H9 (cell line): ENCODE results near the gene CSNK1G1. TPM values are rescaled to one million over a fixed set of nuclear protein-coding genes. Genes with fewer than 3 reads are reported as not detected.

ENCODE experiments used
- DNase-seq: peaks from one replicate; pipeline ENCODE4 v3.0.0-alpha.2; 2017
- H2AFZ ChIP-seq: one replicate; pipeline ENCODE4 v1.6.1; 2013; ENCODE audit warnings: mild to moderate bottlenecking, low read length, control low read depth, moderate library complexity
- H2AK5ac ChIP-seq: 2 replicates; pipeline ENCODE4 v1.6.1; 2013; ENCODE audit warnings: low read length, control low read depth, mixed read lengths; ENCODE audit not compliant: insufficient read length
- H2BK120ac ChIP-seq: one replicate; pipeline ENCODE4 v1.6.1; 2013; ENCODE audit warnings: low read depth, mild to moderate bottlenecking, low read length, control low read depth, inconsistent platforms; ENCODE audit not compliant: poor library complexity, severe bottlenecking
- H2BK12ac ChIP-seq: 2 replicates; pipeline ENCODE4 v1.6.1; 2013; ENCODE audit warnings: low read length, control low read depth, mixed read lengths, low read depth; ENCODE audit not compliant: insufficient read length
- H2BK15ac ChIP-seq: 2 replicates; pipeline ENCODE4 v1.6.1; 2013; ENCODE audit warnings: low read depth, low read length, control low read depth
- H2BK20ac ChIP-seq: one replicate; pipeline ENCODE4 v1.6.1; 2013; ENCODE audit warnings: low read depth, mild to moderate bottlenecking, low read length, control low read depth, inconsistent platforms; ENCODE audit not compliant: poor library complexity, severe bottlenecking
- H2BK5ac ChIP-seq: 2 replicates; pipeline ENCODE4 v1.6.1; 2013; ENCODE audit warnings: low read length, control low read depth, mixed read lengths; ENCODE audit not compliant: insufficient read length
- H3K14ac ChIP-seq: 2 replicates; pipeline ENCODE4 v1.6.1; 2013; ENCODE audit warnings: low read length, control low read depth; ENCODE audit not compliant: insufficient read depth
- H3K18ac ChIP-seq: 2 replicates; pipeline ENCODE4 v1.6.1; 2013; ENCODE audit warnings: low read depth, mild to moderate bottlenecking, mixed read lengths, low read length, control low read depth; ENCODE audit not compliant: insufficient read length
- H3K23ac ChIP-seq: 2 replicates; pipeline ENCODE4 v1.6.1; 2013; ENCODE audit warnings: low read length, control low read depth, mixed read lengths, low read depth; ENCODE audit not compliant: insufficient read length
- H3K23me2 ChIP-seq: 2 replicates; pipeline ENCODE4 v1.6.1; 2013; ENCODE audit warnings: low read depth, mild to moderate bottlenecking, mixed read lengths, low read length, control low read depth; ENCODE audit not compliant: insufficient read length, poor library complexity, severe bottlenecking
- H3K27ac ChIP-seq: 2 replicates; pipeline ENCODE4 v1.5.1; 2013; ENCODE audit warnings: low read length, control low read depth, mixed read lengths, low read depth; ENCODE audit not compliant: insufficient read length
- H3K27me3 ChIP-seq: 2 replicates; pipeline ENCODE4 v1.6.1; 2013; ENCODE audit warnings: low read length, control low read depth, inconsistent platforms; ENCODE audit not compliant: insufficient read depth
- H3K4ac ChIP-seq: 2 replicates; pipeline ENCODE4 v1.6.1; 2013; ENCODE audit warnings: low read depth, mild to moderate bottlenecking, control low read depth, inconsistent platforms, low read length, moderate library complexity
- H3K4me1 ChIP-seq: 2 replicates; pipeline ENCODE4 v1.6.1; 2013; ENCODE audit warnings: low read length, control low read depth, inconsistent platforms; ENCODE audit not compliant: insufficient read depth
- H3K4me2 ChIP-seq: 2 replicates; pipeline ENCODE4 v1.6.1; 2013; ENCODE audit warnings: low read length, control low read depth, mixed read lengths; ENCODE audit not compliant: insufficient read length, insufficient read depth
- H3K56ac ChIP-seq: 2 replicates; pipeline ENCODE4 v1.6.1; 2013; ENCODE audit warnings: low read depth, mild to moderate bottlenecking, mixed read lengths, low read length, control low read depth; ENCODE audit not compliant: insufficient read length
- H3K79me1 ChIP-seq: 2 replicates; pipeline ENCODE4 v1.6.1; 2013; ENCODE audit warnings: low read depth, mild to moderate bottlenecking, moderate library complexity, low read length, control low read depth, inconsistent platforms; ENCODE audit not compliant: insufficient read depth, poor library complexity, severe bottlenecking
- H3K79me2 ChIP-seq: 2 replicates; pipeline ENCODE4 v1.6.1; 2013; ENCODE audit warnings: low read length, control low read depth, inconsistent platforms; ENCODE audit not compliant: insufficient read depth
- H3K9ac ChIP-seq: 2 replicates; pipeline ENCODE4 v1.6.1; 2013; ENCODE audit warnings: low read length, control low read depth, mixed read lengths; ENCODE audit not compliant: insufficient read length; ENCODE audit errors: extremely low read depth
- H3K9me3 ChIP-seq: one replicate; pipeline ENCODE4 v1.6.1; 2013; ENCODE audit warnings: low read depth, low read length, inconsistent platforms; ENCODE audit not compliant: control insufficient read depth
- H3T11ph ChIP-seq: one replicate; pipeline ENCODE4 v1.6.1; 2013; ENCODE audit warnings: mild to moderate bottlenecking, low read length, control low read depth, inconsistent platforms
- H4K20me1 ChIP-seq: one replicate; pipeline ENCODE4 v1.6.1; 2013; ENCODE audit not compliant: control insufficient read depth, insufficient read length, insufficient read depth
- H4K5ac ChIP-seq: 2 replicates; pipeline ENCODE4 v1.6.1; 2013; ENCODE audit warnings: low read depth, mild to moderate bottlenecking, mixed read lengths, low read length, control low read depth; ENCODE audit not compliant: insufficient read length
- H4K8ac ChIP-seq: replicated peaks from 2 replicates; pipeline ENCODE4 v1.6.1; 2013; ENCODE audit warnings: low read length, control low read depth, mixed read lengths, low read depth; ENCODE audit not compliant: insufficient read length
- H4K91ac ChIP-seq: 2 replicates; pipeline ENCODE4 v1.6.1; 2013; ENCODE audit warnings: low read depth, mild to moderate bottlenecking, moderate library complexity, mixed read lengths, low read length, control low read depth; ENCODE audit not compliant: insufficient read length
- H3K27ac Mint-ChIP-seq, 3 experiments: 2 replicates in 2 of 3; 3 replicates in 1 of 3; pipeline ENCODE4 v1.8.0; 2020 to 2021; ENCODE audit warnings: mixed read lengths in 3 of 3, mild to moderate bottlenecking in 1 of 3, moderate library complexity in 1 of 3
- H3K27me3 Mint-ChIP-seq: 2 replicates; pipeline ENCODE4 v1.8.0; 2021; ENCODE audit warnings: low read depth, mild to moderate bottlenecking, moderate library complexity, mixed read lengths
- H3K36me3 Mint-ChIP-seq, 3 experiments: 2 replicates in 2 of 3; 3 replicates in 1 of 3; pipeline ENCODE4 v1.8.0; 2020 to 2021; ENCODE audit warnings: low read depth in 3 of 3, mixed read lengths in 3 of 3; ENCODE audit not compliant: insufficient read depth in 1 of 3
- H3K4me1 Mint-ChIP-seq, 2 experiments: 2 replicates each; pipeline ENCODE4 v1.8.0; 2020; ENCODE audit warnings: mixed read lengths in 2 of 2
- H3K4me3 Mint-ChIP-seq, 2 experiments: 2 replicates in 1 of 2; 3 replicates in 1 of 2; pipeline ENCODE4 v1.8.0; 2020 to 2021; ENCODE audit warnings: mild to moderate bottlenecking in 2 of 2, mixed read lengths in 2 of 2, moderate library complexity in 1 of 2
- H3K9me3 Mint-ChIP-seq, 2 experiments: 2 replicates in 1 of 2; 3 replicates in 1 of 2; pipeline ENCODE4 v1.8.0; 2020; ENCODE audit warnings: mild to moderate bottlenecking in 2 of 2, mixed read lengths in 2 of 2, moderate library complexity in 1 of 2
- CTCF ChIP-seq: fragments of 200-600 bp; sonication (generic); conservative IDR thresholded peaks from 3 replicates; pipeline ENCODE4 v1.8.0; 2021; ENCODE audit warnings: antibody characterized with exemption, mild to moderate bottlenecking
- WGBS: extraction: QIAGEN DNeasy Blood & Tissue Kit; methylation state at CpG from one replicate; pipeline ENCODE4 v1.1.7; 2013; ENCODE audit warnings: missing lambda C conversion rate, low lambda C conversion rate, mixed read lengths; ENCODE audit not compliant: insufficient read length; ENCODE audit errors: extremely low coverage; 5-methylcytosine and 5-hydroxymethylcytosine counted together
- total RNA-seq: library from RNA; stranded (reverse); gene quantifications from 2 replicates; pipeline ENCODE4 v1.2.1, GENCODE V29; 2021

CSNK1G1 gene
- total RNA-seq, 1 experiment from 2014 or later, result 17.1 TPM

GRCh38 chr15:64251121-64251520 is 104.9 kb downstream of the CSNK1G1 start:
- H3K79me1 ChIP-seq, result no peaks in the 10 kb centered on the region
- H2AK5ac ChIP-seq, result no peak overlapping the region
- H2AFZ ChIP-seq, result no peak overlapping the region
- no peak overlapping the region for H2BK12ac ChIP-seq
- Mint-ChIP-seq H3K36me3 (peaks cover 0 to 5% (median 3%) of the 10 kb centered on the region in 3 experiments; a peak in 3 of 7 replicates), H3K4me3 (no peak overlapping the region), H3K4me1 (peaks cover 26 to 37% of the 10 kb centered on the region in 2 experiments), H3K27ac (peak overlapping the region in 1 of 3 experiments; percentile 78; a peak in 2 of 7 replicates), H3K9me3 (no peaks in the 10 kb centered on the region), H3K27me3 (no peaks in the 10 kb centered on the region)
- no peak overlapping the region for H2BK5ac ChIP-seq
- H3K18ac ChIP-seq, result no peak overlapping the region
- DNase-seq, result no peak
- H3K23ac ChIP-seq, result no peak overlapping the region
- TF ChIP-seq CTCF, result no peak
- WGBS, result no CpG with 5 or more reads among the region's 2 CpGs
- H4K91ac ChIP-seq, result no peak overlapping the region
- no peak overlapping the region for H3K4ac ChIP-seq
- no peaks in the 10 kb centered on the region for H4K20me1 ChIP-seq
- no peaks in the 10 kb centered on the region for H3K9me3 ChIP-seq
- no peaks in the 10 kb centered on the region for H3K79me2 ChIP-seq
- H2BK20ac ChIP-seq, result no peak overlapping the region
- H3K27me3 ChIP-seq, result no peaks in the 10 kb centered on the region
- H3K56ac ChIP-seq, result no peak overlapping the region
- H3K4me2 ChIP-seq, result no peak overlapping the region
- no peaks in the 10 kb centered on the region for H3K23me2 ChIP-seq
- no peak overlapping the region for H3K27ac ChIP-seq
- no peak overlapping the region for H3K14ac ChIP-seq
- no peak overlapping the region for H2BK15ac ChIP-seq
- no peak overlapping the region for H4K8ac ChIP-seq
- no peak overlapping the region for H4K5ac ChIP-seq
- no peak overlapping the region for H3T11ph ChIP-seq
- H2BK120ac ChIP-seq, result no peak overlapping the region
- H3K9ac ChIP-seq, result no peak overlapping the region
- H3K4me1 ChIP-seq, result peaks cover 7% of the 10 kb centered on the region; the same call in 1 of the 2 replicates
